ENCODE data around the gene KCNN3.

The KCNN3 gene

GRCh38 chr1:154818911-154819310 is 51.2 kb downstream of the KCNN3 start:
- DNase-seq (ENCODE audit: low read depth in 3 of 3, low spot score in 1 of 3), result no peak

DNA sequence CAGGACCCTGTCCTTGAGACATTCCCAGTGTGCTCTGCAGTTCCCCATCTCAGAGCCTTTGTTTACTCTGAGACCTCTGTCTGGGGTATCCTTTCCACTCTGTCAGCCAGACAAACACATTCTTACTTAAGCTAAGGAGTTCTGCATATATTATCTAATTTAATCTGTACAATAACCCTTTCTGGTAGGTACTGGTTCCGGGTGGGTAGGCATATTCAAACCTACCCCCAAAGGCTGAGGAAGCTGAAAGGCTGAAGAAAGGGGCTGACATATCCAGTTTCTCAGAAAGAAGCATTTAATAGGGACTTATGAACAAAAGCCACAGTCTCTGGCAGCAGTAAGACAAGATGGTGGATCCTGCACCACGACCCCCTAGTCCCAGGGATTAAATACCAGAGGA is 53.1 kb downstream of the KCNN3 start:
- DNase-seq (ENCODE audit: low read depth in 3 of 3, low spot score in 1 of 3), result no peak

- DNase-seq (ENCODE audit: low read depth in 3 of 3, low spot score in 1 of 3), result no peak
These were observed 53.7 kb downstream of the KCNN3 start for GRCh38 chr1:154816369-154816768.

GRCh38 chr1:154813846-154814505 is 56.1 kb downstream of the KCNN3 start:
- DNase-seq (ENCODE audit: low read depth in 3 of 3, low spot score in 1 of 3), result no peak

GRCh38 chr1:154813300-154813816 is 56.7 kb downstream of the KCNN3 start:
- DNase-seq (ENCODE audit: low read depth in 3 of 3, low spot score in 1 of 3), result no peak

- DNase-seq (ENCODE audit: low read depth in 3 of 3, low spot score in 1 of 3), result no peak
These were observed 57.2 kb downstream of the KCNN3 start for GRCh38 chr1:154812877-154813276.

DNA sequence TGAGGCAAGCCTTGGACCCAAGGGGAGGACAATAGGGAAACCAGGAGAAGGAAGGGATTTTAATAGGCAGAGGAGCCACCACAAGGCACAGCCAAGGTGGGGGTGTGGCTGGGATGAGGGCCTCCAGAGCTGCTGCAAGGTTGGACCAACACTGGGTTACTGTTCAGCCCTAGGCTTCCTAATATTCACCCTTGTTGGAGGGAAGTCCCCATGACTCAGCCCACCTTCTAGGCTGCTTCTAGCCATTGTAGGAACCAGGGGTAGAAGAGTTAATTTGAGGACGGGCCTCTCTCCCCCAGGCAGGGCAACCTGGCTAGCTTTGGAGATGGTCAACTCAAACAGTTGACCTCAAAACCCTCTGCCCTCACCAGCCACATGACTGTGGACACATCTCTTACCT is 59.5 kb downstream of the KCNN3 start:
- DNase-seq (ENCODE audit: low read depth in 3 of 3, low spot score in 1 of 3), result no peak

GRCh38 chr1:154809436-154810413 is 60.4 kb downstream of the KCNN3 start:
- DNase-seq (ENCODE audit: low read depth in 3 of 3, low spot score in 1 of 3), result no peak

- DNase-seq (ENCODE audit: low read depth in 3 of 3, low spot score in 1 of 3), result no peak
These were observed 61.2 kb downstream of the KCNN3 start for GRCh38 chr1:154808909-154809262.

GRCh38 chr1:154808261-154808908 is 61.7 kb downstream of the KCNN3 start:
- no peak for DNase-seq (ENCODE audit: low read depth in 3 of 3, low spot score in 1 of 3)

DNA sequence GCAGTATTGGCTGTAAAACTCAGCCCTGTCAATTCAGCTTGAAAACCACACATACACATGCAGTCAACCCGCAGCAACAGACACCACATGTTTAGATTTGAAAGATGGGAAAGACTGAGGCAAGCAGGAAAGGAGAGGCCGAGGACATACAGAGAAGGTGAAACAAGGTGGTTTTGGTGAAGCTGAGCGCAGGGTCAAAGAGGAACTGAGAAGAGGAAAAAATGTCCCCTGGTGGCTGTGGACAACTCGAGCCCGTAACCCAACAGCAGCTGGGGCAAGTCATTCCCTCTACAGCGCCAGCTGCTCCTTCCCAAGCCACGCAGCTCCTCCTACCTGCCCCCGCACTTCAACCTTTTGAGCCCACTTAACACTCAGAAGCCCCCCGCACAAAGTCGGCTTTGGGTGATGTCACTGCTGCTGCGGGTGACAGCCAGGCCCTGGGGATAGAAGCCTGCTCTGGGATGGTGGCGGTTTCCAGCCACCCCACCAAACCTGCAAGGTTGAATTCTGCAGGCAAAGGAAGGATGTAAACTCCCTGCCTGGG is 63.0 kb downstream of the KCNN3 start:
- DNase-seq (ENCODE audit: low read depth in 3 of 3, low spot score in 1 of 3), result no peak

DNA sequence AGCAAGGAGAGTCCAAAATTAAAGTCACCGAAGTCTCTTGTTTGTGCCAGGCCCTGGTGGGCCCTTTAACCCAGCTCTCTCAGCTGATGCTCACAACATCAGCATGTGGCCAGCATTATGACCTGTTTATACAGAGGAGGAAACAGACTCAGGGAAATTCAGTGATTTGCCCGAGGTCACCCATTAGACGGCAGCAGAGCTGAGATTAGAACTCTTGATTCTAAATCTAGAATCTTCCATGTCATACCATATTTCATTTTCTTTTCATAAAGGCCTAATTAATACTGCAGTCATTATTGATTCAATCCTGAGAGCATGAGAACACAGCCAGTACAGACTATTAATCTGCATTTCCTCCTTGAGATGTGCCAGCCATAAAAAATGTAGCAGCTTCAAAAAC is 63.7 kb downstream of the KCNN3 start:
- DNase-seq (ENCODE audit: low read depth in 3 of 3, low spot score in 1 of 3), result no peak

DNA sequence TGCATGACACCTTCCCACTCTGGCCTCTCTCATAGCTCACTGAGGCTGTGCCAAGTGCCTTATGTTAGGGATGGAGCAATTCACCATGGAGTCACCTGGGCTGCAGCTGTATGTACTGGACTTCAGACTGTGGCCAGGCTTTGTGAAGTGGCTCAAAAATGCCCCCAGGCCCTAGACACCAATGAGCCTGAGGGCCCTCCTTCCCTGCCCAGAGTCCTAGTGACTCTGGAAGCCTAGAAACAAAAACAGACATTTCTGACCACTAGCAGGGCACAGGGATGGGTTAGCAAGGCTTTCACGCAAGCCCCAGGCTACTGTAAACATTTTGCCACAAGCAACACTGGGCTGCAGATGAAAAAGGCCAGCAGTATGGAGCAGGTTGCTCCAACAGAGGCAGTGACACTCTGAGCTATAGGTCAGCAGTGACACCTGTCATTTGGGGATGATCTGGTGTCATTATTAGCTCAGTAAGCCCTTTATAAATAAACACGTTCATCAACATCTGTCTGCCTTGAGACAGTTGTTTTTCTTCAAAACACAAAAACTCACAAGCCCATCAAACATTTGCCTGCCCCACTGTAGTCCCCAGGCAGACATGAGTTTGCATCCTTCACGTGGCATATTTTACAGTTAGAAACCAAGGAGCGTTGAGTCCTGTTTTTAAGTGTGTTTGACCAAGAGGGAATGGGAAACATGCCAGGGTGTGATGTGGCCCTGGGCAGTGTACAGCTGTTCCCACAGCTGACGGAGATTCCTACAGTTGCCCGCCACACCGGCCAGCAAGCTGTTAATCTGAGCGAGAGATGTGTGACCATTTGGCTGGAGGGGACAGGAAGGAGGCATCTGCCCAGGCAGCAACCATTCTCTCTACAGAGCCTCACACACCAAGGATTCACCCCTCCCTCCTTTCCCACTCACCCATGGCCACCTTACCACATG is 66.8 kb downstream of the KCNN3 start:
- no peak for DNase-seq (ENCODE audit: low read depth in 3 of 3, low spot score in 1 of 3)

- DNase-seq (ENCODE audit: low read depth in 3 of 3, low spot score in 1 of 3), result no peak
These were observed 67.6 kb downstream of the KCNN3 start for GRCh38 chr1:154802336-154802969.

GRCh38 chr1:154801234-154802011 is 68.7 kb downstream of the KCNN3 start:
- DNase-seq (ENCODE audit: low read depth in 3 of 3, low spot score in 1 of 3), result no peak

DNA sequence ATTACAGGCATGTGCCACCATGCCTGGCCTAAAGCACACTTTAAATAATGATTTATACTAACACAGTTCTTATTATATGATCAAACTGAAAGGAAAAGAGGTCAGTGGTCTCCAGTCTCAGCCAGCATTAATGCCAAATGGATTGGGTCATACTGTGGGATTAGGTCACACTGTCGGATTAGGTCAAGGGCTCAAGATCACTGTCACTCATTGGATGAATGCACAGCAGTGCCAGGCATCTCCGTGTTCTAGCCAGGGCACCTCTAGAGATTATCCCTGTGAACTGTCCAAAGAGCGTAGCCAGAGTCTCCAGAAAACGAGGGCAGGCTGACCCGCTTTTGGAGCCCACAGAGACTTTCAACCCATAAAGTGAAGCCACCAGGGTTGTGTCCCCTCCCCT is 70.9 kb downstream of the KCNN3 start:
- DNase-seq (ENCODE audit: low read depth in 3 of 3, low spot score in 1 of 3), result no peak

DNA sequence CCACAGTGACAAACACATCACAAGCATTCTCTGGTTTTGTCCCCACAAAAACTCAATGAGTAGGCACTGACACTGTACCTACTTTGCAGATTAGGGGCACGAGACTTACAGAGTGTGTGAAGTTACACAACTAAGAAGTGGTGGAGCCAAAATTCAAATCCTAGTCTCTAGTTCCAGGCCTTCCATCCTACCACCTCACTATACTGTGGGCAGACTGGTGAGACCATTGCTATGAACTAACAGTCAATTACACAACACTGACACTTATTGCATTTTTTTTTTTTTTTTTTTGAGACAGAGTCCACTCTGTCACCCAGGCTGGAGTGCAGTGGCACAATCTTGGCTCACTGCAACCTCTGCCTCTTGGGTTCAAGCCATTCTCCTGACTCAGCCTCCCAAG is 71.4 kb downstream of the KCNN3 start:
- DNase-seq (ENCODE audit: low read depth in 3 of 3, low spot score in 1 of 3), result no peak

DNA sequence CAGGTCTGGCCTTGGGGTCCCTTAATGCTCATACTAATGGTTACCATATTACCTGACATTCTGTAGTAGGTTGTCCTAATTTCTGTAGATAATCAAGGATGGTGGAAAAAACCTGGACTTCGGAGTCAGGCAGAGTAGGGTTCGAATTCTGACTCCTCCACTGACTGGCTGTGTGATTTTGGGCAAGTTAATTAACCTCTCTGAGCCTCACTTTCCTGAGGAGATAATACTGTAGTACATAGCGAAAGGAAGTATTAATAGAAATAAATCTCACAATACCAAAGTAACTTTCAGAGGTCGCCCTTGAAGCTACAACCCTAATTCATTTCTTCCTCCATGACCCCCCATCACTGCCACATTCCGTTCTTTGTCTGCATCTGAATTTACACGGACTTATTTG is 72.9 kb downstream of the KCNN3 start:
- DNase-seq (ENCODE audit: low read depth in 3 of 3, low spot score in 1 of 3), result no peak

DNA sequence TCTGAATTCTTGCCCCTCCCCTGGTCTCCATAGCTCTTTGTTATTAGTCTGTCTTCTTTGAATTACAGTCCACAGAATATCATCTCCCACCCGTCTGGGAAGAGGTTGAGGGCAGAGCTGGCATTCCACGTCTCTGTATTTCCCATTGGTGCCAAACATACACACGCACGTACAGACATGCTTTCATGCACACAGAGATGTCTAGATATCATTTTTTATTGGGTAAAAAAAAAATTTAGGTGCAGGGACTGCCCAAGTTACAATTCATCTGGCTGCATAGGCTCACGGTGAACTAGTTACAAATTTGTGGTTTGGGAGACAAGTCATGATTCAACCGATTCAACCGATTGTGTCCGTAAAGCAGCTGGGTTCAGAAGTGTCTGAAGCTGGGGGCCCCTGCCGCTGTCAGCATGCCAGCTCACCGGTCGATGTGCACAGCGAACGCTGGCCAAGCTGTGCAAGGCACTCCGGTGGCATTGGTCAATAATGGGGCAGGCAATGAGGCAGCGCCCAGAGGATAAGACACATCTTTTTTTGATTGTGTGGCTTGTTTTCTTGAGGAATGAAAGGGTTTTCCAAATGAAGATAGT is 73.7 kb downstream of the KCNN3 start:
- DNase-seq (ENCODE audit: low read depth in 3 of 3, low spot score in 1 of 3), result no peak
